IPS-18c (cell line): ENCODE results near the gene SPIN1.
"Not testable (repeated sequence)": the region's sequence is repeated elsewhere in the genome, so short reads cannot be mapped to it uniquely, and the experiment has no call there.

Experiments used
- H3K4me3 ChIP-seq: 2 replicates; pipeline ENCODE4 v1.7.0; 2013; ENCODE audit warnings: low read depth, mild to moderate bottlenecking, low read length, moderate library complexity; ENCODE audit not compliant: insufficient read depth
- H3K9me3 ChIP-seq: one replicate; pipeline ENCODE4 v1.6.1; 2013; ENCODE audit warnings: mild to moderate bottlenecking, low read length, moderate library complexity; ENCODE audit not compliant: control insufficient read depth, insufficient read depth

SPIN1 gene

GRCh38 chr9:88383176-88383575 is 5.1 kb upstream of the SPIN1 start:
- H3K4me3 ChIP-seq, result no peak overlapping the region
- no peaks in the 10 kb centered on the region for H3K9me3 ChIP-seq

- H3K9me3 ChIP-seq, H3K4me3 ChIP-seq: not testable (repeated sequence)
These were observed 2.1 kb upstream of the SPIN1 start for GRCh38 chr9:88386137-88386536.

GRCh38 chr9:88387036-88387551 is 1.1 kb upstream of the SPIN1 start:
- Histone ChIP-seq H3K9me3 (no peaks in the 10 kb centered on the region), H3K4me3 (peak overlapping the region; percentile 90)

GRCh38 chr9:88387552-88388202 is 567 bp upstream of the SPIN1 start:
- Histone ChIP-seq H3K9me3 (no peaks in the 10 kb centered on the region), H3K4me3 (peak overlapping the region; percentile 90)

GRCh38 chr9:88388886-88389605 is 802 bp downstream of the SPIN1 start:
- Histone ChIP-seq H3K4me3 (peak overlapping the region; percentile 71), H3K9me3 (peaks cover 2% of the 10 kb centered on the region)

GRCh38 chr9:88390371-88390990 is 2.2 kb downstream of the SPIN1 start:
- Histone ChIP-seq H3K9me3 (peaks cover 2% of the 10 kb centered on the region), H3K4me3 (0 out of 2 replicates have a peak overlapping the region, but pooled peaks have one; percentile 71)

GRCh38 chr9:88391236-88391635 is 3.0 kb downstream of the SPIN1 start:
- Histone ChIP-seq H3K9me3 (peaks cover 2% of the 10 kb centered on the region), H3K4me3 (no peak overlapping the region)

GRCh38 chr9:88391921-88392320 is 3.7 kb downstream of the SPIN1 start:
- H3K9me3 ChIP-seq, result peaks cover 2% of the 10 kb centered on the region
- no peak overlapping the region for H3K4me3 ChIP-seq

GRCh38 chr9:88392549-88392948 is 4.3 kb downstream of the SPIN1 start:
- no peak overlapping the region for H3K4me3 ChIP-seq
- peaks cover 2% of the 10 kb centered on the region for H3K9me3 ChIP-seq

GRCh38 chr9:88396836-88397577 is 8.8 kb downstream of the SPIN1 start:
- Histone ChIP-seq H3K9me3 (peaks cover 2% of the 10 kb centered on the region), H3K4me3 (no peak overlapping the region)

GRCh38 chr9:88398016-88398415 is 9.8 kb downstream of the SPIN1 start:
- Histone ChIP-seq H3K9me3 (peaks cover 2% of the 10 kb centered on the region), H3K4me3 (no peak overlapping the region)

GRCh38 chr9:88399966-88400365 is 11.7 kb downstream of the SPIN1 start:
- Histone ChIP-seq H3K4me3 (no peak overlapping the region), H3K9me3 (no peaks in the 10 kb centered on the region)

GRCh38 chr9:88403340-88403739 is 15.1 kb downstream of the SPIN1 start:
- H3K9me3 ChIP-seq, result no peaks in the 10 kb centered on the region
- H3K4me3 ChIP-seq, result no peak overlapping the region

- H3K9me3 ChIP-seq, result no peaks in the 10 kb centered on the region
These were observed 17.8 kb downstream of the SPIN1 start for GRCh38 chr9:88406051-88406450.

GRCh38 chr9:88411471-88411870 is 23.2 kb downstream of the SPIN1 start:
- no peak overlapping the region for H3K4me3 ChIP-seq
- H3K9me3 ChIP-seq, result peaks cover 10% of the 10 kb centered on the region

More at GRCh38 chr9:88406051-88406450, 17.8 kb downstream of the SPIN1 start:
- H3K4me3 ChIP-seq, result no peak overlapping the region

GRCh38 chr9:88414298-88414697 is 26.1 kb downstream of the SPIN1 start:
- Histone ChIP-seq H3K4me3 (no peak overlapping the region), H3K9me3 (peaks cover 12% of the 10 kb centered on the region)

- H3K9me3 ChIP-seq, result peaks cover 12% of the 10 kb centered on the region
- H3K4me3 ChIP-seq, result no peak overlapping the region
These were observed 29.8 kb downstream of the SPIN1 start for GRCh38 chr9:88418025-88418424.
